Nephron progenitor cell (in vitro differentiated cells): ENCODE data around the gene ARHGAP26.
A peak's percentile ranks its signal among the peaks of the same experiment; 100 is the strongest.

Experiments
- DNase-seq: peaks from one replicate; pipeline ENCODE4 v3.0.0; 2021
- H3K27ac Mint-ChIP-seq: 2 replicates; pipeline ENCODE4 v1.8.0; 2021; ENCODE audit warnings: mild to moderate bottlenecking, moderate library complexity, mixed read lengths
- H3K27me3 Mint-ChIP-seq: 2 replicates; pipeline ENCODE4 v1.8.0; 2021; ENCODE audit warnings: mild to moderate bottlenecking, low read depth, mixed read lengths; ENCODE audit not compliant: poor library complexity
- H3K36me3 Mint-ChIP-seq: 2 replicates; pipeline ENCODE4 v1.8.0; 2021; ENCODE audit warnings: low read depth, mixed read lengths
- H3K4me1 Mint-ChIP-seq: 2 replicates; pipeline ENCODE4 v1.8.0; 2021; ENCODE audit warnings: mixed read lengths
- H3K4me3 Mint-ChIP-seq: 2 replicates; pipeline ENCODE4 v1.8.0; 2021; ENCODE audit warnings: mild to moderate bottlenecking, moderate library complexity, mixed read lengths
- H3K9me3 Mint-ChIP-seq: 2 replicates; pipeline ENCODE4 v1.8.0; 2021; ENCODE audit warnings: mild to moderate bottlenecking, moderate library complexity, mixed read lengths
- CTCF ChIP-seq: fragments of 200-600 bp; sonication (generic); IDR thresholded peaks from 2 replicates; pipeline ENCODE4 v1.5.0; 2021; ENCODE audit warnings: antibody characterized with exemption

ARHGAP26 gene

DNA sequence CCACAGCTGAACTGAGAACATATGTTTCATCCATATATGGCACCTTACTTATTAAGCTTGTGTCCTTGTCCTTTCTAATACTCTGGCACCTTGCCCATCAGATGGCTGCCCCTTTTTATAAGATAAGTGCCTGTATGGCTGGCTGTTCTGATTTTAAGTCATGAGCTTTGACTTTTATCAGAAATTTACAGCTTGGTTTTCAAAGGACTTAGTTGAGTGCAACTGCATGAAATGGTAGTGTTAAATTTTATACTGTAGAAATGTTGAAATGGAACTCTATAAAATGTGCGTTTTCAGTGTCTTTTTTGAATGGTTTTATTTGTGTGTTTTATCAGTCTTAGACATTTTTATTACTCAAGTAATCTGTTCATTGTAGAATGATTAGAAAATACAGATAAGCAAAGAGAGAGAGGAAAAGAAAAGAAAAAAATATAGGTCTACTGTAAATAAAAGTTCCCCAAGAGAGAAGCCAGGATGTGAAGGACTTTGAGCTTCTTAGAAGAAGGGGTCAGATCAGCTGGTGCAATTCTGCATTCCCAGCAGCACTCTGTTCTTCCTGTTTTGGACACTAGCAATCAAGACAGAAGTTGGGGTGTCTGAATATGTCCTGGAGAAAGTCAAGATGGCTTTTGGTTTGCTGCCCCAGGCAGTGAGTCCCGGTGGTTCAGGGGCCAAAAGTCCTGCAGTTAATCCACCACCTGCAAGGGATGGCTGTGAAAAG is 38.9 kb downstream of the ARHGAP26 start:
- H3K36me3 Mint-ChIP-seq, result no peaks in the 10 kb centered on the region
- no peak overlapping the region for H3K4me3 Mint-ChIP-seq
- H3K27ac Mint-ChIP-seq, result no peak overlapping the region
- H3K27me3 Mint-ChIP-seq, result peaks cover 9% of the 10 kb centered on the region
- peaks cover 31% of the 10 kb centered on the region for H3K4me1 Mint-ChIP-seq
- no peaks in the 10 kb centered on the region for H3K9me3 Mint-ChIP-seq
- no peak for DNase-seq
- TF ChIP-seq CTCF, result no peak

DNA sequence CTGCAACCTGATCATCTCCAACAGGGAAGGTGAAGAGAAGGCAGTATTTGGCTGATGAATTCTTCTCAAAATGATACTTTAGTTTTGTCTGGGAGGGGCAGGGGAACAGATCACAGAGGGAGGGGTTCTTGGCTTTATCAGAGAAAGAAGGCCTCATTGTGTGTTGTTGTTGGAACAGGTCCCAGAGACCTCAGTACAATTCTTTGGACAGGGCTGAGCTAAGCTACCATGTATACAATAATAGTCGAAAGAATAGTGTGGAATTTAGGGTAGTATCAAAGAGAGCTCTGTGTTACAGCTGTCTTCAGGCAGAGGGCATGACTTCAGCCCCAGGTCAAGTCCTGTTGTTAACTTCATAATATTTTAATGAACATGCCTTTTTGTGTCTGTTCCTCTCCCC is 39.9 kb downstream of the ARHGAP26 start:
- no peaks in the 10 kb centered on the region for H3K36me3 Mint-ChIP-seq
- H3K9me3 Mint-ChIP-seq, result no peaks in the 10 kb centered on the region
- no peak overlapping the region for H3K4me3 Mint-ChIP-seq
- DNase-seq, result no peak
- H3K27ac Mint-ChIP-seq, result no peak overlapping the region
- TF ChIP-seq CTCF, result no peak
- peaks cover 31% of the 10 kb centered on the region for H3K4me1 Mint-ChIP-seq
- H3K27me3 Mint-ChIP-seq, result peaks cover 9% of the 10 kb centered on the region

DNA sequence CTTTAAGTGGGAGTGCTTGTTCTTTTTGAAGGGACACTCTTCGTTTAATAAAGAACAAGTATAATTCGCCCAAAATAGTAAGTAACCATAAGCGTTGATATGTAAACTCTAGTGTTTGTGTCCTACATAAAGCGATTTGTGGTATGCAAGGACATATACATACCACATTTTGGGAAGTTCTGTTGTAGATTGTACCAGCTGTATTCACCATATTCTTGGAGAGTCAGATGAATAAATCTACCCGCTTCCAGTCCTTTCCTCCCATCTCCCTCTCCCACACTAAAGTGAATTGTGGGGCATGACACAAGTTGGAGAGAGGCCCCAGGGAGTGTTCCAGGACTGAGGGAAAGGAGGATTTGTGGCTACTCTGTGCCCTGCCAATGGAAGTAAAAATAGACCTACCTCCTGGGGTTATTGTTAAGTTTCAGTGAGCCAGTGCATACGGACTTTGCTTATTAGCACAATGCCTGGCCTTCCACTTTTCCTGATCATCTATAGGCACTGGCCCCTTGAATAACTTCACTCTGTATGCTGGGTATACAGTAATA is 40.6 kb downstream of the ARHGAP26 start:
- no peak overlapping the region for H3K4me3 Mint-ChIP-seq
- TF ChIP-seq CTCF, result no peak
- H3K27me3 Mint-ChIP-seq, result peaks cover 9% of the 10 kb centered on the region
- H3K9me3 Mint-ChIP-seq, result no peaks in the 10 kb centered on the region
- H3K27ac Mint-ChIP-seq, result peak overlapping the region; percentile 64
- no peaks in the 10 kb centered on the region for H3K36me3 Mint-ChIP-seq
- peaks cover 31% of the 10 kb centered on the region for H3K4me1 Mint-ChIP-seq
- DNase-seq, result no peak

DNA sequence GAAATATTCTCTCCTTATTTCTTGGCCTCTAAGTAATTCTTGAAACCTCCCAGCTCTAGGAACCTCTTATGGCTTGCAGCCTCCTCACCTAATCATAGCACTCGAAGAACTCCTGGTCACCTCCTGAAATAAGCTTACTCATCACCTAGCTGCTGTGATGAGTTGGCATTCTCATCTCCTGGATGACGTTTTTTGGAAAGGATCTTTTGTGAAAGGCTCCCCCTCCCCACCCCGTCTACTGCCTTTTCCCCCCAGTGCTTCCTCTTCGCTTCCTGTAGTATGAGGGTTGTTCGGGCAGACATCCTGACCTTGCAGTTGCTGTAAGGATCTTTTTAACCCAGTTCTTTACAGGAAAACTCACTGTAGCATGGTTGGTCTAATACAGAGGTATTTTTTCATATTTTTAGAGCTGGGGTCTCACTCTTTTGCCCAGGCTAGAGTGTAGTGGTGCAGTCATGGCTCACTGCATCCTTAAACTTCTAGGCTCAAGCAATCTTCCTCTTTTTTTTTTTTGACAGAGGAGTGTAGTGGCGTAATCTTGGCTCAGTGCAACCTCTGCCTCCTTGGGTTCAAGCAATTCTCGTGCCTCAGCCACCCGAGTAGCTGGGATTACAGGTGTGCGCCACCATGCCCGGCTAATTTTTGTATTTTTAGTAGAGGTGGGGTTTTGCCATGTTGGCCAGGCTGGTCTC is 41.8 kb downstream of the ARHGAP26 start:
- peaks cover 24% of the 10 kb centered on the region for H3K4me1 Mint-ChIP-seq
- H3K4me3 Mint-ChIP-seq, result no peak overlapping the region
- H3K27me3 Mint-ChIP-seq, result peaks cover 9% of the 10 kb centered on the region
- no peak overlapping the region for H3K27ac Mint-ChIP-seq
- H3K36me3 Mint-ChIP-seq, result no peaks in the 10 kb centered on the region
- no peaks in the 10 kb centered on the region for H3K9me3 Mint-ChIP-seq
- TF ChIP-seq CTCF, result no peak
- DNase-seq, result no peak

- Mint-ChIP-seq H3K9me3 (no peaks in the 10 kb centered on the region), H3K27ac (no peak overlapping the region), H3K36me3 (no peaks in the 10 kb centered on the region), H3K4me1 (peaks cover 17% of the 10 kb centered on the region), H3K27me3 (peaks cover 3% of the 10 kb centered on the region), H3K4me3 (no peak overlapping the region)
- TF ChIP-seq CTCF, result no peak
- no peak for DNase-seq
Measured at GRCh38 chr5:142813220-142813619, 43.0 kb downstream of the ARHGAP26 start.
